GM19239 (cell line): ENCODE data around the gene DGKE.

Experiments used
- DNase-seq: peaks from one replicate; pipeline ENCODE4 v3.0.0; 2011; ENCODE audit warnings: low spot score; ENCODE audit not compliant: insufficient read length
- FAIRE-seq: peaks from 2 replicates; lab custom pipeline; 2011; peaks lifted over from hg19 to GRCh38; lab: Jason Lieb, UNC

Gene DGKE

GRCh38 chr17:56910509-56911235 lies 76.7 kb downstream of the DGKE start:
- DNase-seq (no peak), FAIRE-seq (no peak)

- no peak for FAIRE-seq
- DNase-seq = no peak
Observed at GRCh38 chr17:56912105-56912999, 78.4 kb downstream of the DGKE start.

- FAIRE-seq (no peak), DNase-seq (no peak)
Observed at GRCh38 chr17:56913000-56913311, 79.0 kb downstream of the DGKE start.

DNA sequence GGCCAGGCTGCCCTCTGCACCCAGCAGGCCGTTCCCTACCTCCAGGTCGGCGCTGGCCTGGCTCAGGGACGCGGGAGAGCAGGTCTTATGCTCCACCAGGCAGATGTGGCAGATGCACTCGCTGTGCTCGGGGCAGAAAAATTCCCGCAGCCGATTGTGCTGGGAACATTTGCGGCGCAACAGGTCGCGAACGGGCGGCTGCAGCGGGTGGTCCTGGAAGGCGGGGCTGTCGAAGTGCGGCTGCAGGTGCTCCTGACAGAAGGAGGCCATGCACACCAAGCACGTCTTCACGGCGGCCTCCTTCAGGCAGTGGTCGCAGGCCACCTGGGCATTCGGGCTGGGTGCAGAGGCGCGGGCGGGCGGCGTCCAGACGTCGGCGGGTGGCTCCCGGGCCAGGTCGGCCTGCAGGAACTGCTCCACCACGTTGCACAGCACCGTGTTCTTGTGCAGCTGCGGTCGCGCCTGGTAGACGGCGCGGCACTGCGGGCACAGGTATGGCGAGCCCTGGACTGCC lies 79.5 kb downstream of the DGKE start:
- no peak for DNase-seq
- no peak for FAIRE-seq

GRCh38 chr17:56913867-56914580 lies 80.1 kb downstream of the DGKE start, which contains the start of gene TRIM25:
Gene TRIM25, minus strand, starts transcription at chr17:56914049. Its CDS starts 61 bp downstream, at chr17:56913988.
- FAIRE-seq (peak; percentile 82), DNase-seq (peak; percentile 92)

GRCh38 chr17:56914581-56915273 lies 80.8 kb downstream of the DGKE start:
- DNase-seq (no peak), FAIRE-seq (peak; percentile 64)

GRCh38 chr17:56917559-56918296 lies 83.8 kb downstream of the DGKE start:
- no peak for FAIRE-seq
- no peak for DNase-seq

DNA sequence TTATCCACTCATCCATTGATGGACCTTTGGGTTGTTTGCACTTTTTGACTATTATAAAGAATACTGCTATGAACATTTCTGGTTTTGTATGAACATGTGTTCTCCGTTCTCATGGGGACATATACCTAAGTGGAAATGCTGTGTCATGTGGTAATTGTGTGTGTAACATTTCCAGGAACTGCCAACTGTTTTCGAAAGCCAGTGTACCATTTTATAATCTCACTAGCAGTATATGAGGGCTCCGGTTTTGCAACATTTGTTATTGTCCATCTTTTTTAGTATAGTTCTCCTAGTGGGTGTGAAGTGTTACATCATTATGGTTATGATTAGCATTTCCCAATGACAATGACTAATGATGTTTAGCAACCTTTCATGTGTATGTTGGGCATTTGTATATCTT lies 85.0 kb downstream of the DGKE start:
- FAIRE-seq (no peak), DNase-seq (no peak)
